SK-N-SH treated with all-trans-retinoic acid at 6 μM for 48 hours (cell line): ENCODE data around the gene FAM89B.

Experiments used
- ATAC-seq: fragments of 200-7000 bp; cut with Tn5 transposase; 3 replicates; pipeline ENCODE4 v1.9.1; 2020; ENCODE audit warnings: mild to moderate bottlenecking, moderate library complexity
- ARNTL ChIP-seq: fragments of 450-650 bp; formaldehyde crosslinking; IDR thresholded peaks from 2 replicates; pipeline ENCODE4 v1.5.0; 2020; ENCODE audit warnings: low read depth, mild to moderate bottlenecking, moderate library complexity, borderline replicate concordance
- BACH2 ChIP-seq: fragments of 250-450 bp; sonication (Bioruptor Pico); IDR thresholded peaks from 2 replicates; pipeline ENCODE4 v1.9.0; 2021; ENCODE audit warnings: mild to moderate bottlenecking, borderline replicate concordance
- CREB5 ChIP-seq: fragments of 250-450 bp; sonication (Bioruptor Pico); IDR thresholded peaks from 2 replicates; pipeline ENCODE4 v1.5.1; 2020; ENCODE audit warnings: low read depth, mild to moderate bottlenecking, moderate library complexity
- CSDC2 ChIP-seq: fragments of 250-450 bp; sonication (Bioruptor Pico); IDR thresholded peaks from 2 replicates; pipeline ENCODE4 v1.5.0; 2020; ENCODE audit warnings: mild to moderate bottlenecking, moderate library complexity
- CSRNP3 ChIP-seq: fragments of 250-450 bp; sonication (Bioruptor Pico); IDR thresholded peaks from 2 replicates; pipeline ENCODE4 v1.5.1; 2021; ENCODE audit warnings: mild to moderate bottlenecking, moderate library complexity
- ESRRG ChIP-seq: fragments of 250-450 bp; sonication (Bioruptor Pico); IDR thresholded peaks from 2 replicates; pipeline ENCODE4 v1.6.1; 2021; ENCODE audit warnings: mild to moderate bottlenecking
- ISL1 ChIP-seq: fragments of 250-450 bp; sonication (Bioruptor Pico); IDR thresholded peaks from 2 replicates; pipeline ENCODE4 v2.1.2; 2022; ENCODE audit warnings: mild to moderate bottlenecking, moderate library complexity
- OSR1 ChIP-seq: fragments of 250-450 bp; sonication (Bioruptor Pico); IDR thresholded peaks from 2 replicates; pipeline ENCODE4 v1.8.0; 2022; ENCODE audit warnings: moderate library complexity, mild to moderate bottlenecking, inconsistent platforms
- POU6F1 ChIP-seq: fragments of 250-450 bp; sonication (Bioruptor Pico); IDR thresholded peaks from 2 replicates; pipeline ENCODE4 v1.8.0; 2021; ENCODE audit warnings: low read depth, mild to moderate bottlenecking, moderate library complexity, borderline replicate concordance
- PPARA ChIP-seq: fragments of 250-450 bp; sonication (Bioruptor Pico); IDR thresholded peaks from 2 replicates; pipeline ENCODE4 v1.5.0; 2020; ENCODE audit warnings: mild to moderate bottlenecking, borderline replicate concordance
- RARB ChIP-seq: fragments of 250-450 bp; sonication (Bioruptor Pico); IDR thresholded peaks from 2 replicates; pipeline ENCODE4 v1.8.0; 2021; ENCODE audit warnings: mild to moderate bottlenecking, moderate library complexity
- SNAI2 ChIP-seq: fragments of 250-450 bp; sonication (Bioruptor Pico); IDR thresholded peaks from 2 replicates; pipeline ENCODE4 v1.5.0; 2020; ENCODE audit warnings: mild to moderate bottlenecking, moderate library complexity
- TCF4 ChIP-seq: fragments of 250-450 bp; sonication (Bioruptor Pico); IDR thresholded peaks from 2 replicates; pipeline ENCODE4 v1.8.0; 2021; ENCODE audit warnings: mild to moderate bottlenecking, moderate library complexity, borderline replicate concordance
- TOX ChIP-seq: fragments of 250-450 bp; sonication (Bioruptor Pico); IDR thresholded peaks from 2 replicates; pipeline ENCODE4 v1.8.0; 2021; ENCODE audit warnings: mild to moderate bottlenecking, moderate library complexity, borderline replicate concordance
- TSHZ2 ChIP-seq: fragments of 250-450 bp; sonication (Bioruptor Pico); IDR thresholded peaks from 2 replicates; pipeline ENCODE4 v1.5.0; 2020; ENCODE audit warnings: mild to moderate bottlenecking, moderate library complexity
- ZC3H10 ChIP-seq: fragments of 250-450 bp; sonication (Bioruptor Pico); IDR thresholded peaks from 2 replicates; pipeline ENCODE4 v1.5.1; 2021; ENCODE audit warnings: mild to moderate bottlenecking, moderate library complexity
- ZFP3 ChIP-seq: fragments of 250-450 bp; sonication (Bioruptor Pico); IDR thresholded peaks from 2 replicates; pipeline ENCODE4 v1.5.0; 2020; ENCODE audit warnings: mild to moderate bottlenecking, moderate library complexity
- ZFP30 ChIP-seq: fragments of 450-650 bp; formaldehyde crosslinking; IDR thresholded peaks from 2 replicates; pipeline ENCODE4 v1.5.0; 2022; ENCODE audit warnings: mild to moderate bottlenecking, moderate library complexity
- ZNF565 ChIP-seq: fragments of 450-650 bp; formaldehyde crosslinking; conservative IDR thresholded peaks from 2 replicates; pipeline ENCODE4 v1.5.0; 2020; ENCODE audit warnings: low read depth, mild to moderate bottlenecking, moderate library complexity
- ZNF70 ChIP-seq: fragments of 450-650 bp; formaldehyde crosslinking; IDR thresholded peaks from 2 replicates; pipeline ENCODE4 v1.5.0; 2020; ENCODE audit warnings: mild to moderate bottlenecking, moderate library complexity
- ZNF8 ChIP-seq: fragments of 450-650 bp; formaldehyde crosslinking; IDR thresholded peaks from 2 replicates; pipeline ENCODE4 v1.5.0; 2020; ENCODE audit warnings: mild to moderate bottlenecking, moderate library complexity

FAM89B gene

GRCh38 chr11:65553301-65554001 lies 18.9 kb upstream of the FAM89B start:
- ATAC-seq: no peak

GRCh38 chr11:65554057-65554818 lies 18.1 kb upstream of the FAM89B start:
- TF ChIP-seq ZC3H10 (CRISPR knock-in tag) (no peak), ZFP3 (no peak), SNAI2 (CRISPR knock-in tag) (no peak), RARB (CRISPR knock-in tag) (no peak)
- no peak for ATAC-seq

More at GRCh38 chr11:65553301-65554001, 18.9 kb upstream of the FAM89B start:
- TF ChIP-seq ZNF70 (no peak), CSDC2 (CRISPR knock-in tag) (no peak), SNAI2 (CRISPR knock-in tag) (no peak), OSR1 (CRISPR knock-in tag) (no peak), TSHZ2 (CRISPR knock-in tag) (no peak), ZNF565 (CRISPR knock-in tag) (no peak), ESRRG (CRISPR knock-in tag) (no peak), BACH2 (CRISPR knock-in tag) (no peak), ZFP3 (no peak), TOX (no peak), ZFP30 (CRISPR knock-in tag) (no peak), RARB (CRISPR knock-in tag) (no peak), CREB5 (CRISPR knock-in tag) (no peak), ZC3H10 (CRISPR knock-in tag) (no peak), TCF4 (CRISPR knock-in tag) (no peak), ARNTL (CRISPR knock-in tag) (no peak), CSRNP3 (CRISPR knock-in tag) (no peak), ISL1 (CRISPR knock-in tag) (no peak)

GRCh38 chr11:65554842-65555430 lies 17.4 kb upstream of the FAM89B start:
- no peak for TF ChIP-seq SNAI2 (CRISPR knock-in tag)
- TF ChIP-seq ESRRG (CRISPR knock-in tag): no peak
- no peak for TF ChIP-seq PPARA (CRISPR knock-in tag)
- TF ChIP-seq TCF4 (CRISPR knock-in tag): no peak
- no peak for TF ChIP-seq CSDC2 (CRISPR knock-in tag)
- TF ChIP-seq OSR1 (CRISPR knock-in tag): no peak
- no peak for TF ChIP-seq ZNF565 (CRISPR knock-in tag)
- no peak for TF ChIP-seq ZFP30 (CRISPR knock-in tag)
- TF ChIP-seq ZFP3: no peak
- TF ChIP-seq ZNF70: no peak
- TF ChIP-seq TSHZ2 (CRISPR knock-in tag): no peak
- no peak for TF ChIP-seq ZNF8 (CRISPR knock-in tag)
- TF ChIP-seq RARB (CRISPR knock-in tag): no peak
- no peak for TF ChIP-seq CSRNP3 (CRISPR knock-in tag)
- TF ChIP-seq ZC3H10 (CRISPR knock-in tag): no peak
- TF ChIP-seq ISL1 (CRISPR knock-in tag): no peak
- no peak for TF ChIP-seq ARNTL (CRISPR knock-in tag)
- TF ChIP-seq BACH2 (CRISPR knock-in tag): no peak
- TF ChIP-seq POU6F1: no peak
- TF ChIP-seq TOX: no peak
- TF ChIP-seq, all 23 proteins: peak for 0
- ATAC-seq: no peak
